ENCODE measurements around the gene ARHGAP28.

ARHGAP28 gene

DNA sequence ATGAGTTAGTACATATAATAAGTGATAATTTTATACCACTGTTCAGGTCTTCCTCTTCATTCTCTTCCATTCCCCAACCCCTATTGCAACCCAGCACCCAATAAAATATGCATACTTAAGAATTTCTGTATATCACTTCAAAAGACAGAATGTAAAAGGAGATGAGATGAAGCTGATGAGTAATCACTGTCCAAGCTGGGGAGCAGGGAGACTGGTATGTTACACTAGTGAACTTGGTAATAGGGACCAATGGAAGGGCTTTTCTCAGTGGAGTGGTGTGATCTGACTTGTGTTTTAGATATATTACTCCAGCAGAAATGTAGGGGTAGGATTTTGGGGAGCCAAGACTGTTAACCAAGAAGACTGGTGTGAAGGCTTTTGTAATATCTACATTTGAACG lies 18.0 kb upstream of the ARHGAP28 start:
- TF ChIP-seq ZFX (IDR thresholded peaks at IDR 0.05) = no peak
- TF ChIP-seq, protein P1, sequence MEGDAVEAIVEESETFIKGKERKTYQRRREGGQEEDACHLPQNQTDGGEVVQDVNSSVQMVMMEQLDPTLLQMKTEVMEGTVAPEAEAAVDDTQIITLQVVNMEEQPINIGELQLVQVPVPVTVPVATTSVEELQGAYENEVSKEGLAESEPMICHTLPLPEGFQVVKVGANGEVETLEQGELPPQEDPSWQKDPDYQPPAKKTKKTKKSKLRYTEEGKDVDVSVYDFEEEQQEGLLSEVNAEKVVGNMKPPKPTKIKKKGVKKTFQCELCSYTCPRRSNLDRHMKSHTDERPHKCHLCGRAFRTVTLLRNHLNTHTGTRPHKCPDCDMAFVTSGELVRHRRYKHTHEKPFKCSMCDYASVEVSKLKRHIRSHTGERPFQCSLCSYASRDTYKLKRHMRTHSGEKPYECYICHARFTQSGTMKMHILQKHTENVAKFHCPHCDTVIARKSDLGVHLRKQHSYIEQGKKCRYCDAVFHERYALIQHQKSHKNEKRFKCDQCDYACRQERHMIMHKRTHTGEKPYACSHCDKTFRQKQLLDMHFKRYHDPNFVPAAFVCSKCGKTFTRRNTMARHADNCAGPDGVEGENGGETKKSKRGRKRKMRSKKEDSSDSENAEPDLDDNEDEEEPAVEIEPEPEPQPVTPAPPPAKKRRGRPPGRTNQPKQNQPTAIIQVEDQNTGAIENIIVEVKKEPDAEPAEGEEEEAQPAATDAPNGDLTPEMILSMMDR (conservative IDR thresholded peaks at IDR 0.05) = no peak
- no peak overlapping the region for H3K27ac ChIP-seq

DNA sequence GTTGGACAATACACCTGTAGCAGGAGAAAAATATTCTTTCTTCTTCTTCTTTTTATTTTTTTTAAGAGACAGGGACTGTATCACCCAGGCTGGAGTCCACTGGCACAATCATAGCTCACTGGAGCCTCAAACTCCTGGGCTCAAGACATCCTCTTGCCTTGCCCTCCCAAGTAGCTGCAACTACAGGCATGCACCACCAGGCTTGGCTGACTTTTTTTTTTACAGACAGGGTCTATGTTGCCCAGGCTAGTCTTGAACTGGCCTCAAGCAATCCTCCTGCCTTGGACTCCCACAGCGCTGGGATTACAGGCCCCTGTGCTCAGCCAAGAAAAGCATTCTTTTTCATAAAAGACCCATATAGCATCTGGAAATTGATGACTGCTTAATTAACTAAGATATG lies 17.1 kb upstream of the ARHGAP28 start:
- no peak overlapping the region for H3K27ac ChIP-seq
- TF ChIP-seq, protein P1 (conservative IDR thresholded peaks at IDR 0.05) = no peak
- TF ChIP-seq ZFX (IDR thresholded peaks at IDR 0.05) = no peak

DNA sequence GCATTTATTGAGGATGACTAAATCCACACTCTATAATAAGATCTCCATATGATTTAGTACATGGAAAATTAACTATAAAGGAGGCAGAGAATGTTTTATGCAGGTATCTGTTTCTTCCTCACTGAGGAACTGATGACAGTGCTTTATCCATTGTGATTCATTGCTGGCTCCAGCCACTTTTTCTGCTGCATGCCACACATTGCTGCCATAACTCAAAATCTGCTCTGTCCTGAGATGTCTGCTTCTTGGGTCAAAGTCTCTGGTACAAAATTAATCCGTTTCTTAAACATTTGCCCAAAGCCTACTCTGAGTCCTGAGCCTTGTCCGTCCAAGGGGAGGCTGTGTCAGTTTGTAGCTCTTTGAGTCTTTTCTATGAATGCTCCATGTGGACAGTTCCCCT lies 15.5 kb upstream of the ARHGAP28 start:
- TF ChIP-seq ZFX (IDR thresholded peaks at IDR 0.05) = no peak
- TF ChIP-seq, protein P1 (conservative IDR thresholded peaks at IDR 0.05) = no peak
- no peak overlapping the region for H3K27ac ChIP-seq

DNA sequence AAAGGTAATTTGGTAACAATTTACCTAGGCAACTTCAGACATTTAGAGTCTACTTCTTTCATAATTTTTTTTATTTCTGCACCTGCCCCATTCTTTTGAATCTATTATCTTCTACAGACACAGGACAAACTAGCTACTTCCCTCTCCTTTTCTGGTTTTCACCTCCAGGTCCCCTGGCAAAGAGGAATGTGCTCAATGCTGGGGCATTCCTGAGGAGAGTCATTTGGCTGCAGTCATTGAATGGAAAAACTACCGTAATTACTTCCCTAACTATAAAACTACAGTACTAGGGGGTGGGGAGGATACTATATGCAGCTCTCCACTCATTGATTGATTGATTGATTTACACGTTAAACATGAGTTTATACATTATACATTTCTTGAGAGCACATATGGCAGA lies 11.2 kb upstream of the ARHGAP28 start:
- H3K27ac ChIP-seq = no peak overlapping the region; the same call in 1 of the 2 replicates
- TF ChIP-seq, protein P1 (conservative IDR thresholded peaks at IDR 0.05) = no peak
- no peak for TF ChIP-seq ZFX (IDR thresholded peaks at IDR 0.05)

DNA sequence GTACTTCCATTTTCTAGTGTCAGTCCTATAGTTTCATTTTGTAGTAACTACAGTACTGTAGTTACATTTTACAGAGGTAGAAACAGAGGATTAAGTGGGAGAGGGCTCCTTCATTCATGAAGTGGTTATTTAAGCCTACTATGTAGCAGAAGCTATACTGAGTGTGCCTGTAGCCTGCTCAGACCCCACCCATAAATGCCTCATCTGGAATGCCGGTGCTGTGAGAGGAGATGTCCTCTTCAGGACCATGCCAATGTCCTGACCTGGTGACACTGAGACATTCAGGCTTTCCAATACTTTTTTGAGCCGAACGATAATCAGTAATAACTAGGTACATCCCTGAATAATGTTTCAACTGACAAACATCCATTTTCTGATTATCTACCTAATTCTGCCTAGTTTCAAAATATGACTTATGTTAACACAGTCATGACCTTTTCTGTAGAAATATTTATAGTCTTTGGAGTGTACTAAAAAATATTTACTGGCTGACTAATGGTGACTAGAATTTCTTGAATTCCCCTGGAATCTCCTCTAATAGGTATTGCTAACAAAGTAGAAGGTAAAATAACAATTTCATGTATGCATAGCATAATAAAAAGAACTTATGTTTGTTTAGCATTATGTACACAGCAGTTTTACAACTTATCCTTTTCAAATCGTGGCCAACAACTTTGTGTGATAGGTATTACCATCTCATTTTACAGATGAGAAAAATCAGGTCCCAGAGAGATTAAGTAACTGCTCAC lies 10.2 kb upstream of the ARHGAP28 start:
- H3K27ac ChIP-seq = peak overlapping the region; percentile 82; the same call in 1 of the 2 replicates
- TF ChIP-seq ZFX (IDR thresholded peaks at IDR 0.05) = no peak
- TF ChIP-seq, protein P1 (conservative IDR thresholded peaks at IDR 0.05) = no peak

DNA sequence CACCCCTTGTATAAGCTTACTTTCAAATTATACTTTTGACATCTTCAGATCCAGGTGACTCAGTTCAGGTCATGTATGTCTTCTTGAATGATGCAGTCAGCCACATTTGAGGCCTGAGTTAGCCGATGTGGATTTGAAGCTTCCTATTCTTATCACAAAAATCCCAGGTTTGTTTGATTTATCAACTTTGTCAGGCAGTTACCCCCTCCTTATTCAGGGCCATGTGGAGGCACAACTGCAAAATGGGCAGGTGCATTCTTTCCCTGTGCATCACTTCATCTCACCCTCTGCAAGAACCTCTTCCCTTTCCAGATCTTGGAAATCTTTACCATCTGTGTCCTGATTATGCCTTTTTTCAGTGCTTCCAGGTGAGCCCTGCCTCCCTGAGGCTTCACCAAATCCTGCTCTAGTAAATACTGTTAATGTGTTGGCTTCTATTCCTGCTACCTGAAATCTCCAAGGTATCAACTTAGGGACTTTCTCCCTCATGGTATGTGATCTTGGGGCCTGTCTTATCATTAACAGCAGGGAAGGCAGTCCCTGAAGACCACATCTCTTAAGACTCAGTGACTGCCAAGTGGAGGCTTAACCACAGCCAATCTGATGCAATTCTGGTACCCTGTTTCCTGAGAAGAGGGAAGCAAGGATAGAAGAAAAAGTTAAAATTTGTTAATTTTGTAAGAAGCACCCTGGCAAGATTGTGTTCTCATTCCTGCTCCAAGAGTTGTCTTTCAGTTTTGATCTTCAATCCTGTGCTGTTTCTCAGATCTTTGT lies 9.4 kb upstream of the ARHGAP28 start:
- H3K27ac ChIP-seq = peak overlapping the region; percentile 78
- TF ChIP-seq ZFX (IDR thresholded peaks at IDR 0.05) = no peak
- TF ChIP-seq, protein P1 (conservative IDR thresholded peaks at IDR 0.05) = no peak

DNA sequence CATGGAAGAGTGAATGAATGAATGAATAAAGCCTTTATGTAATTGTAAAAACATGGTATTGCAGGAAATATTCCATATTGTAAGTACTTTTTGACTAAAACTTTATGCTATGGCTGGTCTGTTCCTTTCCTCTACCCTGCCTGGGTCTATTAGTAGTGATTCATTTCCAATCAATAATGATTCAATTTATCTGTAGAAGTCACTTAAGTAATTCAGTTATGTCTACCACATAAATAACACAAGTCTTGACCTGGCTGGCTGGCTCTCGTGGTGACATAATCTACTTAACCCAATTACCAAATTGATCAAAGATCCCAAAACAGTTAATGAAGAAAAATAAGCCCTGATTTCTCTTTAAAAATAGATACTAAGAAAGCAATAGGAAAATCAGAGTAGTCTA lies 7.8 kb upstream of the ARHGAP28 start:
- no peak overlapping the region for H3K27ac ChIP-seq
- TF ChIP-seq ZFX (IDR thresholded peaks at IDR 0.05) = no peak
- TF ChIP-seq, protein P1 (conservative IDR thresholded peaks at IDR 0.05) = no peak

All from C4-2B (cell line).